Smooth muscle cell of bladder (primary cell): ENCODE measurements around the gene SLC7A4. TPM values are rescaled to one million over a fixed set of nuclear protein-coding genes. Genes with fewer than 3 reads are reported as not detected.

Experiments used
- total RNA-seq: library from RNA; depleted of rRNA; stranded (reverse); fragments of >200 nt; gene quantifications from 2 replicates; pipeline ENCODE4 v1.2.3, GENCODE V29; 2014

The SLC7A4 gene, protein sequence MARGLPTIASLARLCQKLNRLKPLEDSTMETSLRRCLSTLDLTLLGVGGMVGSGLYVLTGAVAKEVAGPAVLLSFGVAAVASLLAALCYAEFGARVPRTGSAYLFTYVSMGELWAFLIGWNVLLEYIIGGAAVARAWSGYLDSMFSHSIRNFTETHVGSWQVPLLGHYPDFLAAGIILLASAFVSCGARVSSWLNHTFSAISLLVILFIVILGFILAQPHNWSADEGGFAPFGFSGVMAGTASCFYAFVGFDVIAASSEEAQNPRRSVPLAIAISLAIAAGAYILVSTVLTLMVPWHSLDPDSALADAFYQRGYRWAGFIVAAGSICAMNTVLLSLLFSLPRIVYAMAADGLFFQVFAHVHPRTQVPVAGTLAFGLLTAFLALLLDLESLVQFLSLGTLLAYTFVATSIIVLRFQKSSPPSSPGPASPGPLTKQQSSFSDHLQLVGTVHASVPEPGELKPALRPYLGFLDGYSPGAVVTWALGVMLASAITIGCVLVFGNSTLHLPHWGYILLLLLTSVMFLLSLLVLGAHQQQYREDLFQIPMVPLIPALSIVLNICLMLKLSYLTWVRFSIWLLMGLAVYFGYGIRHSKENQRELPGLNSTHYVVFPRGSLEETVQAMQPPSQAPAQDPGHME
- 0.14 and 0.28 TPM in 2 replicates for total RNA-seq

DNA sequence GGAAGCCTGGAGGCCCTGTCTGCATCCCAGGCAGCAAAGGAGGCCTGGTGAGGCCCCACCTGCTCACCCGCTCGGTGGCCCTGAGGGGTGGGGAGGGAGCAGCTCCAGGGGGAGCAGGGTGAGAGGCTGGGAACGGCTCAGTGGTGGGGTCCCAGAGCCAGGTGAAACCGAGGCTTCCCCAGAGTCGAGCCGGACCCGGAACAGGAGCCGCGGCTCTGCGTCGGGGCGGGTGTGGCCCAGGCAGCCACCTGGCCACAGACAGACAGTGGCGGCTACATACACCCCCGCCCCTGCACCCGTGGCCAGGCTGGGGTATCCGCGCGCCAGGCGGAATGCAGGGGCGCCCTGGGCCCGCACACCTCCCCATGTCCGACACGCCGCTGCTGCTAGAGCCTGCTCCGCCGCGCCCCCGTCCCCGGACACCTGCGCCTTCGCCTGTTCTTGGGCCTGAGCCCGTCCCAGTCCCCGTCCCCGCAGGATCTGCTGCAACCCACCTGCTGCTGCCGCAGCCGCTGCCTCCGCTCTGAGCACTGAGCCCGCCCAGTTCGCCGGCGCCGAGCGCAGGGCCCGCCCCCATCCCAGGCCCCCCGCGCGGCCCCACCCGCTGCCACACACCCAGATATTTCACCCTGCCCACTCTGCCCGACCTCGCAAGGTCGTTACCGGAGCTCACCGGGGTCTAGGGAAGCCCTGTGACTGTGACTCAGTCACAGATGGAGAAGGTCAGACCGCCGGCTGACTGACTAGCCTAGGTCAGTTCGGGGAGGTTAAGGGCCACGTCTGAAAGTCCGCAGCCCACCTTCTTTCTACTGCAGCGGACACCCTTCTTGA, at the start of gene SLC7A4:
Gene SLC7A4, minus strand, starts transcription at position 525 of the 831 bp plus-strand sequence. CDS start 749 bp downstream, outside the sequence.

DNA sequence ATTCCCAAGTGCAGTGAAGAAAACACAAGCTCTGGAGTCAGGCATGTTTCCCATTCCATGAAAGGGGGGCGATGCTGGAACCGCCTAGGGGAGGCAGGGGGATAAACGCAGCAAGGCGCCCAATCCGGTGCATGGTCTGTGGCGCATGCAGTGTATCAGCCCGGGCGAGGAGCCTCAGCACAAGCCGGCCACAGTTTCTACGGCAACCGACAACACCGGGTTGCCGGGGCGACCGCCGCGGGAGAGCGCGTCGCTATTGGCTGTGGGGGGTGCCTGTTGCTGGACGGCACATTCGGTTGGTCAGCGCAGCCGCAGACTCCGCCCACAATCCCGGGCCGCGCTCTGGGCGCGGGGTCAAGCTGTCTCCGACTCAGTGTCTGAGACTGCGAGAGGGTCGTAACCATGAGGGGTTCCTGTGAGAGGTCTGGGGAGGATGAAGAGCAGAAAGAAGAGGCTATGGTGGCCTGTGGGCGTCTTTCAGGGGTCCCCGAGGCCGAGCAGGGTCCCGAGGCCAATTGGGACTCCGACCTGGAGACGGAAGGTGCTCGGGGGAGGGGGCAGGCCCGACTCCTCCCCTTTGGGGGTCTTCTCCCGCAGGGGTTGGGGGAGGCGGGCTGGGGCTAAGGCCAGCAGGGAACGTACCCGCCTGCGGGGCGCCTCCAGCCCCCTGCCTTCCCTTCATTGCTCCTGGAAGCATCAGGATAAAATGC, 13.4 kb upstream of the SLC7A4 start, which contains the start of gene LRRC74B:
Gene LRRC74B, plus strand, starts transcription at position 362 of the 710 bp plus-strand sequence. Its CDS starts 41 bp downstream, at position 403.

DNA sequence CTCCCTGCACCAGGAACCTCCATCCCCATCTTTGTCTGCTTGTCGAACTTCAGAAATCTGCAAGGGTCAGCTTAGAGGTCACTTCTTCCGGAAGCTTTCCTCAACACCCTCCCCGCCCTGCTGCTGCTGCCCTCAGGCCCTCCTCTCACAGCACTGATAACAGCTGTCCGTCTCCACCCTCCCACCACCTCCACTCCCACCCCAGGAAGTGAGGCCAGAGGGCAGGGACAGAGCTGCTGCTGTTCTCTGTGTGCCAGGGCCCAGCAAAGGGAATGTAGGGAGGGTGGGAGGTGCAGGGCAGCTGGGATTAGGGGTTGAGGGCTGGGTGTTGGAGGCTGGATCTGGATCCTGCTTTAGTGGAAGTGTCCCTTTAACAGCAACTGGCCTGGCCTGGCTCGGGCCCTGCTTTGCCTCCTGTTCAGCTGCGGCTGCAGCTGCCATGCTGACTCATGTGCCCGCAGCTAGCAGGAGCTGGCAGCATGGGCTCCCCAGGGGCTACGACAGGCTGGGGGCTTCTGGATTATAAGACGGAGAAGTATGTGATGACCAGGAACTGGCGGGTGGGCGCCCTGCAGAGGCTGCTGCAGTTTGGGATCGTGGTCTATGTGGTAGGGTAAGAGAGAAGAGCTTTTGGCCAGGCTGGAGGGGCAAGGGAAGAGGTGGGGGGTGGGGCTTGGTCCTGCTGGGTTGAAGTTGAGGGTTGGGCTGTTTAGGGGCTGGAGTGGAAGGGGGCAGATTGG, 17.5 kb downstream of the SLC7A4 start, which contains the start of gene P2RX6:
Gene P2RX6, plus strand, starts transcription at position 440 of the 740 bp plus-strand sequence. Its CDS starts 10 bp downstream, at position 450.

DNA sequence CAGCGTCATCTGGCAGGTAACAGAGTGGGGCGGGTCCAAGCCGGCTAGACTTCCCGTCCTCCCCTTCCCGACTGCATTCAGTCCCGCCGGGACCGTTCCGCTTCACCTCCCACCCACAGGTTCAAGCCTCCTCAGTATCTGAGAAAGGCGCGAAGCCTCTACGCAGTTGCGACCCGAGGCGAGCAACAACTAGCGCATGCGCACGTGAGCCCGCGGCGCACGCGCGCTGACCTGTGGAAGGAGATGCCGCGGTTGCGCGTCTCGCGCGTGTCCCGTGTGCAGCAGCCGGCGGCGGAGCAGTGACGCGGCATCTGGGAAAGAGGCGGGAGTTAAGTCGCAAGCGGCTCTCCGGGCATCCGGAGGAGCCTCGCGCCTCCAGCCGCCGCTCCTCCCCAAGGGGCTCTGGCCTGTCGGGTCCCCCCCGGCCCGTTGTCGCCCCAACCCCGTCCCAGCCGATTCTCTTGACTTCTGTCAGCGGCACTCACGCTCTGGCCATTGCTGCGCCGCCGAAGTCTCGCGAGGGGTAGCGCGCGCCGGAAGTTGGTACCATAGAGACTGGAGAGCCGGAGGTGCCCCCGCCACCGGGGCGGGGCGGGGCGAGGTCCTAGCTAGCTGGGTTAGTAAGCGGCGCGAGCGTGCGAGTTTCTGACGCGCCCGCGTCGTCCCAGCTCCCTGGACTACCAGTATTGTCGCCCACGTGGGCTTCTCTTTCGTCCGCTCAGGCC, 30.6 kb downstream of the SLC7A4 start, which contains the start of gene THAP7:
Gene THAP7, minus strand, starts transcription at position 518 of the 725 bp plus-strand sequence. Its CDS starts 207 bp downstream, at position 311.

DNA sequence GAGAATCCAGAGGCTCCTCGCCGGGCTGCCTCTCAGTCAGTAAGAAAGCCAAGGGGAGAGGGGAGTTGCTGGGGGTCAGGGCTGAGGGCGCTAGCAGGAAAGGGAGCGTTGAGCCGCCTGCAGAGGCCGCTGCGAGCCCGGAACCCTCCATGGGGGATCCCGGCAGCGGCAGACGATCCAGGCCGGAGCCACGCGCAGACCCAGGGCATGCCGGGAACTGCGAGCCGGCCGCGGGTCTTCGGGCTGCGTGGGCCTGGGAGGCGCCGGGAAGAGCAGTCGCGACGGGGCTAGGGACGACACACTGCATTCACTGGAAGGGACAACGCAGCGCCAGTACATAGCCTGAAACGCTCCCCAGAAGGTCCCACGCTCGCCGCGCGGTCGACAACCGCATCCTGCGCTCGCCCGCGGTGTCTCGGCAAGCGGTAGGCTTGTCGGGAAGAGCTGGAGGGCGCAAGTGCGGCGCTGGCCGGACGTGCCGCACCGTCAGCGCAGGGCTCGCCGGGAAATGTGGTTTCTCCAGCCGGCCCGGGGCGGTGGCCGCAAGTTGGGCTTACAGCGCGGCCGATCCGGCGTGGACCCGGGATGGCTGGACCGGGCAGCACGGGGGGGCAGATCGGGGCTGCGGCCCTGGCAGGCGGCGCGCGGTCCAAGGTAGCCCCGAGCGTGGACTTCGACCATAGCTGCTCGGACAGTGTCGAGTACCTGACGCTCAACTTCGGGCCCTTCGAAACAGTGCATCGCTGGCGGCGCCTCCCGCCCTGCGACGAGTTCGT, 50.4 kb downstream of the SLC7A4 start, which contains the start of gene LZTR1:
Gene LZTR1, plus strand, starts transcription at position 511 of the 776 bp plus-strand sequence. Its CDS starts 75 bp downstream, at position 586.

Other genes with a start within 250 kb of the SLC7A4 start
- gene PI4KA, start 173.8 kb downstream of the SLC7A4 start, total RNA-seq: 27.3 and 33.8 TPM in 2 replicates
- 6.4 and 7.0 TPM in 2 replicates for gene SNAP29, start 173.6 kb downstream of the SLC7A4 start, total RNA-seq
- gene CRKL, start 115.2 kb downstream of the SLC7A4 start, total RNA-seq: 29.4 and 38.9 TPM in 2 replicates
- gene AIFM3, start 65.3 kb downstream of the SLC7A4 start, total RNA-seq: 0.57 and 1.3 TPM in 2 replicates
- 38.7 and 54.8 TPM in 2 replicates for gene LZTR1, start 50.3 kb downstream of the SLC7A4 start, total RNA-seq
- gene THAP7, start 30.4 kb downstream of the SLC7A4 start, total RNA-seq: 18.9 and 24.7 TPM in 2 replicates
- gene P2RX6, start 17.4 kb downstream of the SLC7A4 start, total RNA-seq: 2.6 and 2.8 TPM in 2 replicates
- not detected in 2 replicates for gene LRRC74B, start 13.4 kb upstream of the SLC7A4 start, total RNA-seq